ENCODE results near the gene LIFR. TPM values are rescaled to one million over a fixed set of nuclear protein-coding genes. Genes with fewer than 3 reads are reported as not detected.

LIFR gene
- polyA plus RNA-seq, 1 donor (not counting 4 experiments of a cell fraction or from before 2014, with no cell fraction given), result 1.1 TPM

DNA sequence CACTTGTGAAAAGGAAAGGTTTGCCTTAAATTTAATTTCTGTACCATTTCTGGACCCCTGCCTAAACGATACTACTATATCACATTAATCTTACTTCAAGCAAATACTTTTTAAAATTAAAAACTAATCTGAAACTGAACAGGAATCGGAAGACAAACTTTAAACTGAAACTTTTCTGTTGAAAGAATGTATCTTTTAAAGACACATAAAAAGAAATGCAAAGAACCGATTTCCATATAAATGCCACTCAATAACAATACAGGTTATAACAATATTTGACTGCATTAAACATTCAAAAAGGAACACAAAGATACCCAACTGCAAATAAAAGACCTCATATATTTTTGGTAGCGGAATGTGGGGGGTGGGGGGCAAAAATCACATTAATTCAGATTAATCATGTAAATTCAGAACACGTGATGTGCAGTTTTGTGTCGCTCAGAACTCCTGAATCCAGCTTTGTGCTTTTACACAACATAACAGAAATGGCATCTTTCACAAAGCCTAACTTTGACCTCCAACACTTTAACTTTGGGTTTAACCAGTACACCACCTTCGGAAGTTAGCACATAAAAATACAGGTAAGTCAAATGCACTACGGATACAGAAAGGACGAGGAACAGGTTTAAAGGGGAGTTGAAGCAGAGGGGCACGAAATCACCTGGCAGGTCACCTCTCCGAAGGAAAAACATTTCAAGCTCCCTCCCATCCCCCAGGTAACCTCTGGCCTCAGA lies 925 bp downstream of the LIFR start:
- Histone ChIP-seq H3K9me1 (ENCODE audit: control insufficient read depth, extremely low read depth, insufficient read depth, low read length) (no peaks in the 10 kb centered on the region), H3K36me3 (ENCODE audit: control insufficient read depth in 2 of 2, extremely low read depth in 1 of 2, insufficient read depth in 2 of 2, low read length in 2 of 2) (no peaks in the 10 kb centered on the region), H2AFZ (ENCODE audit: control insufficient read depth, low read length) (peak overlapping the region; percentile 16), H3K79me2 (ENCODE audit: control insufficient read depth, insufficient read depth, low read length) (no peaks in the 10 kb centered on the region), H3K4me2 (ENCODE audit: control insufficient read depth, extremely low read depth, insufficient read depth, low read depth, low read length) (peak overlapping the region; percentile 85), H3K27ac (ENCODE audit: control insufficient read depth, insufficient read depth, low read length) (no peak overlapping the region), H3K4me3 (ENCODE audit: control insufficient read depth in 2 of 3, extremely low read depth in 1 of 3, insufficient read depth in 2 of 3, low read depth in 1 of 3, low read length in 3 of 3) (peak overlapping the region; percentile 57 to 68 (median 63)), H3K9ac (ENCODE audit: control insufficient read depth, extremely low read depth, insufficient read depth, low read length) (peak overlapping the region; percentile 28), H3K4me1 (ENCODE audit: control insufficient read depth, extremely low read depth, insufficient read depth, low read length) (peaks cover 7% of the 10 kb centered on the region), H3K9me3 (ENCODE audit: control insufficient read depth, low read depth, low read length) (no peaks in the 10 kb centered on the region), H3K27me3 (ENCODE audit: control insufficient read depth, extremely low read depth, insufficient read depth, low read length) (peaks cover 9% of the 10 kb centered on the region), H4K20me1 (ENCODE audit: control insufficient read depth, extremely low read depth, insufficient read depth, low read length) (no peaks in the 10 kb centered on the region)
- TF ChIP-seq, protein P1, sequence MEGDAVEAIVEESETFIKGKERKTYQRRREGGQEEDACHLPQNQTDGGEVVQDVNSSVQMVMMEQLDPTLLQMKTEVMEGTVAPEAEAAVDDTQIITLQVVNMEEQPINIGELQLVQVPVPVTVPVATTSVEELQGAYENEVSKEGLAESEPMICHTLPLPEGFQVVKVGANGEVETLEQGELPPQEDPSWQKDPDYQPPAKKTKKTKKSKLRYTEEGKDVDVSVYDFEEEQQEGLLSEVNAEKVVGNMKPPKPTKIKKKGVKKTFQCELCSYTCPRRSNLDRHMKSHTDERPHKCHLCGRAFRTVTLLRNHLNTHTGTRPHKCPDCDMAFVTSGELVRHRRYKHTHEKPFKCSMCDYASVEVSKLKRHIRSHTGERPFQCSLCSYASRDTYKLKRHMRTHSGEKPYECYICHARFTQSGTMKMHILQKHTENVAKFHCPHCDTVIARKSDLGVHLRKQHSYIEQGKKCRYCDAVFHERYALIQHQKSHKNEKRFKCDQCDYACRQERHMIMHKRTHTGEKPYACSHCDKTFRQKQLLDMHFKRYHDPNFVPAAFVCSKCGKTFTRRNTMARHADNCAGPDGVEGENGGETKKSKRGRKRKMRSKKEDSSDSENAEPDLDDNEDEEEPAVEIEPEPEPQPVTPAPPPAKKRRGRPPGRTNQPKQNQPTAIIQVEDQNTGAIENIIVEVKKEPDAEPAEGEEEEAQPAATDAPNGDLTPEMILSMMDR (optimal IDR thresholded peaks at IDR 0.05 in 1 of 3, IDR thresholded peaks at IDR 0.05 in 1 of 3, conservative IDR thresholded peaks at IDR 0.05 in 1 of 3; ENCODE audit: extremely low read depth in 1 of 3, insufficient read depth in 2 of 3, low read length in 3 of 3), result no peak
- TF ChIP-seq EZH2 (IDR thresholded peaks at IDR 0.05; ENCODE audit: low read length), result peak; percentile 65
- FAIRE-seq, result peak; percentile 55
- DNase-seq (ENCODE audit: low read depth, low spot score), result no peak
- dilution Hi-C loops (cut with MboI; ENCODE audit: extremely low pct_ligation_motif_present, low sequenced_read_pairs), result no loop called here

DNA sequence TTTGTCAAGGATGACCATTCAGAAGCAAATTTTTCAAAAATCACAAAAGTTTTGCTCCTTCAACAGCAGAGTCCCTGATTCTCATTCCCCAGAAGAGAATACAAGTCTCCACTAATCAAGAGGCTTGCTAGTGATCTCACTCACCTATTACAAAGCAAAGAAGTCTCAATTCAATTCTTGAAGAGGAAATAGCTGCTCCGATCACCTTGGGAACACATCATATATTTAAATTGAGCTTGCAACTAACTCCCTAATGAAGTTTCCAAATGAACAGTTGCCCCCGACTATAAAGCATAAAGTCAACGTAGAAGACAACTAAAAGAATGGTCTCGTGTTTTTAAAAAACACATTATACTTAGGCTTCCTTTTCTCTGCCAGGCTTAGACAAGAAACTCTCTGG lies 1.6 kb downstream of the LIFR start:
- Histone ChIP-seq H3K36me3 (ENCODE audit: control insufficient read depth in 2 of 2, extremely low read depth in 1 of 2, insufficient read depth in 2 of 2, low read length in 2 of 2) (no peaks in the 10 kb centered on the region), H2AFZ (ENCODE audit: control insufficient read depth, low read length) (no peak overlapping the region), H3K27ac (ENCODE audit: control insufficient read depth, insufficient read depth, low read length) (no peak overlapping the region), H3K4me2 (ENCODE audit: control insufficient read depth, extremely low read depth, insufficient read depth, low read depth, low read length) (no peak overlapping the region), H3K27me3 (ENCODE audit: control insufficient read depth, extremely low read depth, insufficient read depth, low read length) (peaks cover 9% of the 10 kb centered on the region), H3K9me1 (ENCODE audit: control insufficient read depth, extremely low read depth, insufficient read depth, low read length) (no peaks in the 10 kb centered on the region), H3K4me1 (ENCODE audit: control insufficient read depth, extremely low read depth, insufficient read depth, low read length) (peaks cover 7% of the 10 kb centered on the region), H4K20me1 (ENCODE audit: control insufficient read depth, extremely low read depth, insufficient read depth, low read length) (no peaks in the 10 kb centered on the region), H3K9ac (ENCODE audit: control insufficient read depth, extremely low read depth, insufficient read depth, low read length) (no peak overlapping the region), H3K9me3 (ENCODE audit: control insufficient read depth, low read depth, low read length) (no peaks in the 10 kb centered on the region), H3K79me2 (ENCODE audit: control insufficient read depth, insufficient read depth, low read length) (no peaks in the 10 kb centered on the region), H3K4me3 (ENCODE audit: control insufficient read depth in 2 of 3, extremely low read depth in 1 of 3, insufficient read depth in 2 of 3, low read depth in 1 of 3, low read length in 3 of 3) (no peak overlapping the region)
- DNase-seq (ENCODE audit: low read depth, low spot score) (no peak), FAIRE-seq (no peak)
- dilution Hi-C loops (cut with MboI; ENCODE audit: extremely low pct_ligation_motif_present, low sequenced_read_pairs), result no loop called here
- TF ChIP-seq EZH2 (IDR thresholded peaks at IDR 0.05; ENCODE audit: low read length), result no peak
- TF ChIP-seq, protein P1 (optimal IDR thresholded peaks at IDR 0.05 in 1 of 3, IDR thresholded peaks at IDR 0.05 in 1 of 3, conservative IDR thresholded peaks at IDR 0.05 in 1 of 3; ENCODE audit: extremely low read depth in 1 of 3, insufficient read depth in 2 of 3, low read length in 3 of 3), result no peak
